ENCODE results near the gene LRCH1.

DNA sequence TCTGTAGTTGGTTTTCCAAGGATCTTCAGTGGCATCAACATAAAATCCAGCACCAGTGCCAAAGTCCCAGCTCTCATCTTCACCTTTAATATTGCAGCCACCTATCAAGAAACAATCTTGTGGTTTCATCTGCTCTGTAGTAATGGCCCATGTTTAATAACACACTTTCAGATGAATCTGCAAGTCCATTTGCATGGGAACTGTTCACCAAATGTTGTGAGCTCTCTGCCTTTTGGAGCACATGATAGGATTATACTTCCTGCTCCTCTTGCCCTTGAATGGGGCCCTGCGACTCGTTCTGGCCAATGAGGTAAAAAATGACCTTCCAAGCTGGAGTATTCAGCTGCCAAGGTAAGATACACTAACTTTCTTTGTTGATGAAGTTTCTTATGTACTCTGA, 229.7 kb downstream of the LRCH1 start:
- TF ChIP-seq ZNF530 (CRISPR knock-in tag; IDR thresholded peaks at IDR 0.05; ENCODE audit: low read depth) (no peak), SP1 (IDR thresholded peaks at IDR 0.05) (no peak), SP1 (CRISPR knock-in tag; IDR thresholded peaks at IDR 0.05) (no peak)

All from HepG2 (cell line).